ENCODE measurements around the gene DEXI.

DNA sequence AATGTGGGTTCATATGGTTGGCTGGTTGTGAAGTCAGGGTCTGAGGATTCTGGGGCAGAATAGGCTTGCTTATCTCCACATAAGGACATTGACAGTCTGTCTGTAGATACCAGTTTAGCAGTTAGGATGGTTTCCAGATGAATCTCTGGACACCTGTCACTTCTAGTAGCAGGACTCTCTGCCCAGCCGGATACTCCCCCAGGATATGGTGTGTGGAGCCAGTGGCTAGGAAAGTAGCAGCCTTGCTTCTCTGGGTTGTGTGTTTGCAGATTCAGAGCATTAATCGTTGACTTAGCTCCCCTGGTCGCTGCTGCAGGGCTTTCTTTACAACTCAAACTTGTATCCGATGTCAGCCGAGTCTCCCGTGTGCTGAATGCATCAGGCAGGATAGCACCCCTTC is 47.3 kb upstream of the DEXI start:
- no peak for TF ChIP-seq POLR2A (IDR thresholded peaks at IDR 0.05)
- TF ChIP-seq, protein P1, sequence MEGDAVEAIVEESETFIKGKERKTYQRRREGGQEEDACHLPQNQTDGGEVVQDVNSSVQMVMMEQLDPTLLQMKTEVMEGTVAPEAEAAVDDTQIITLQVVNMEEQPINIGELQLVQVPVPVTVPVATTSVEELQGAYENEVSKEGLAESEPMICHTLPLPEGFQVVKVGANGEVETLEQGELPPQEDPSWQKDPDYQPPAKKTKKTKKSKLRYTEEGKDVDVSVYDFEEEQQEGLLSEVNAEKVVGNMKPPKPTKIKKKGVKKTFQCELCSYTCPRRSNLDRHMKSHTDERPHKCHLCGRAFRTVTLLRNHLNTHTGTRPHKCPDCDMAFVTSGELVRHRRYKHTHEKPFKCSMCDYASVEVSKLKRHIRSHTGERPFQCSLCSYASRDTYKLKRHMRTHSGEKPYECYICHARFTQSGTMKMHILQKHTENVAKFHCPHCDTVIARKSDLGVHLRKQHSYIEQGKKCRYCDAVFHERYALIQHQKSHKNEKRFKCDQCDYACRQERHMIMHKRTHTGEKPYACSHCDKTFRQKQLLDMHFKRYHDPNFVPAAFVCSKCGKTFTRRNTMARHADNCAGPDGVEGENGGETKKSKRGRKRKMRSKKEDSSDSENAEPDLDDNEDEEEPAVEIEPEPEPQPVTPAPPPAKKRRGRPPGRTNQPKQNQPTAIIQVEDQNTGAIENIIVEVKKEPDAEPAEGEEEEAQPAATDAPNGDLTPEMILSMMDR (IDR thresholded peaks at IDR 0.05), result no peak

All from body of pancreas (tissue), 4 donors.